HL-60/S4 treated with retinoic acid at 250 ng/mL for 4 days and 3 days (cell line): Measurements from ENCODE around the gene SOX6.

Experiments used
- in situ Hi-C: fragments of 300-500 bp; cut with MboI; formaldehyde crosslinking; loops from 2 replicates; pipeline ENCODE4 v1.7.0; 2022; ENCODE audit warnings: low sequenced_read_pairs

Gene SOX6

GRCh38 chr11:16279524-16279923, 76.8 kb downstream of the SOX6 start:
- in situ Hi-C loops = no loop called here

- in situ Hi-C loops = no loop called here
Observed at GRCh38 chr11:16278979-16279378, 77.4 kb downstream of the SOX6 start.

- in situ Hi-C loops = no loop called here
Observed at GRCh38 chr11:16278273-16278672, 78.1 kb downstream of the SOX6 start.

- in situ Hi-C loops = no loop called here
Observed at GRCh38 chr11:16276251-16276650, 80.1 kb downstream of the SOX6 start.

- in situ Hi-C loops = no loop called here
Observed at GRCh38 chr11:16271258-16271657, 85.1 kb downstream of the SOX6 start.

GRCh38 chr11:16266021-16266420, 90.3 kb downstream of the SOX6 start:
- in situ Hi-C loops = no loop called here

- in situ Hi-C loops = no loop called here
Observed at GRCh38 chr11:16265022-16265421, 91.3 kb downstream of the SOX6 start.

- in situ Hi-C loops = no loop called here
Observed at GRCh38 chr11:16262645-16262955, 93.7 kb downstream of the SOX6 start.

- in situ Hi-C loops = no loop called here
Observed at GRCh38 chr11:16261836-16262644, 94.3 kb downstream of the SOX6 start.

GRCh38 chr11:16252373-16252772, 104.0 kb downstream of the SOX6 start:
- in situ Hi-C loops = no loop called here

GRCh38 chr11:16248248-16248647, 108.1 kb downstream of the SOX6 start:
- in situ Hi-C loops = no loop called here

- in situ Hi-C loops = no loop called here
Observed at GRCh38 chr11:16242806-16243205, 113.5 kb downstream of the SOX6 start.

- in situ Hi-C loops = no loop called here
Observed at GRCh38 chr11:16240687-16241086, 115.7 kb downstream of the SOX6 start.

GRCh38 chr11:16239141-16240105, 116.9 kb downstream of the SOX6 start:
- in situ Hi-C loops = no loop called here

- in situ Hi-C loops = no loop called here
Observed at GRCh38 chr11:16226245-16226644, 130.1 kb downstream of the SOX6 start.

- in situ Hi-C loops = no loop called here
Observed at GRCh38 chr11:16225623-16226022, 130.7 kb downstream of the SOX6 start.

GRCh38 chr11:16223558-16223957, 132.8 kb downstream of the SOX6 start:
- in situ Hi-C loops = no loop called here

GRCh38 chr11:16217631-16218030, 138.7 kb downstream of the SOX6 start:
- in situ Hi-C loops = no loop called here

- in situ Hi-C loops = no loop called here
Observed at GRCh38 chr11:16216831-16217230, 139.5 kb downstream of the SOX6 start.

- in situ Hi-C loops = no loop called here
Observed at GRCh38 chr11:16215352-16215751, 141.0 kb downstream of the SOX6 start.

GRCh38 chr11:16211407-16211806, 144.9 kb downstream of the SOX6 start:
- in situ Hi-C loops = no loop called here

- in situ Hi-C loops = no loop called here
Observed at GRCh38 chr11:16204261-16204660, 152.1 kb downstream of the SOX6 start.
